HG03342 (cell line): ENCODE results near the gene SOX8.
"Not testable (repeated sequence)": the region's sequence is repeated elsewhere in the genome, so short reads cannot be mapped to it uniquely, and the experiment has no call there.

Source experiments
- ATAC-seq: cut with Tn5 transposase; IDR thresholded peaks from one replicate; pipeline ENCODE4 v1.9.1; 2021; ENCODE audit warnings: mild to moderate bottlenecking, moderate library complexity; ENCODE audit not compliant: unreplicated experiment

Gene SOX8

DNA sequence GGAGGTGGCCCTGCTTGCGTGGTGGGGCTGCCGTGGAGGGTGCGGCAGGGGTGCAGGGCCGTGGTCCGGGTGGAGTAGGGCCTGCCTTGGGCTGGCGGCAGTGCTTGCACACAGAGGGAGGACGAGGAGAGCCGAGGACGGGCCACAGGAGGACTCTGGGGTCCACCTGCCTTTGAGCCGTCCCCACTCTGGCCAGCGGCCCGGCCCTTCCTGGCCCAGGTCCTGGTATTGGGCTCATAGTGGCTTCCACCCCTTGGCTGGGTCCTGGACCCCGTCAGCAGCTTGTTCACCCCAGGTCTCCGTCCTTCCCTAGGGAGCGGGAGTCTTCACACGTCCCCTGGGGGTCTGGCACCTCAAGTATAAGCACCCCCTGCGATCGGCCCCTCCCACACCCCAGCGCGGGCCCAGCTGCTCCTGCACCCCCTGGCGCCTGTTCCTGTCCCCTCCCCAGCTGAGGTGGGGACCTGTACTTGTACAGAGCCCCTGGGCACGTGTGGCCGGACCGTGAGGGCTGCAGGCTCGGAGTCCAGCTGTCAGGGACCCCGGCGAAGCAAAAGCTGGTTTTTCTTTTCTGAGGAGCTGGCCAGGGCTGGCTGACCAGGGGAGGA, 40.1 kb downstream of the SOX8 start:
- ATAC-seq, result no peak

DNA sequence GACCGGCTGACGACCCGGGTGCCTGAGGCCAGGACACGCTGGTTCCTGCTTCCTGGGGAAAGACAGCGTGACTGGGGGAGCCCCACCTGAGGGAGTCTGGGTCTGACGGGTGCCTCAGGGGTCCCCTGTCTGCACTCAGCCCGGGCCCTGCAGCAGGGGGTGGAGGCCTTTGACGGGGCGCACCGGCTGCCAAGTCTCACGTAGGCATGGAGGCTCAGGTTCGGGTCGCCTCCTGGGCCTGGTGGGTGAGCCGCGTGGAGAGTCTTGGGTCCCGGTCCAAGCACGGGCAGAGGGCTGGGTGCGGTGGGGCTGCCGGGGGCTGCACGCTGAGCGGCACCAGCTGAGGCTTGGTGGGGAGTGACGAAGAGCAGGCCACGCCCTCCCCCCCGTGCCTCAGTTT, 40.9 kb downstream of the SOX8 start:
- ATAC-seq, result no peak

GRCh38 chr16:1024138-1024537, 42.6 kb downstream of the SOX8 start:
- ATAC-seq, result no peak

DNA sequence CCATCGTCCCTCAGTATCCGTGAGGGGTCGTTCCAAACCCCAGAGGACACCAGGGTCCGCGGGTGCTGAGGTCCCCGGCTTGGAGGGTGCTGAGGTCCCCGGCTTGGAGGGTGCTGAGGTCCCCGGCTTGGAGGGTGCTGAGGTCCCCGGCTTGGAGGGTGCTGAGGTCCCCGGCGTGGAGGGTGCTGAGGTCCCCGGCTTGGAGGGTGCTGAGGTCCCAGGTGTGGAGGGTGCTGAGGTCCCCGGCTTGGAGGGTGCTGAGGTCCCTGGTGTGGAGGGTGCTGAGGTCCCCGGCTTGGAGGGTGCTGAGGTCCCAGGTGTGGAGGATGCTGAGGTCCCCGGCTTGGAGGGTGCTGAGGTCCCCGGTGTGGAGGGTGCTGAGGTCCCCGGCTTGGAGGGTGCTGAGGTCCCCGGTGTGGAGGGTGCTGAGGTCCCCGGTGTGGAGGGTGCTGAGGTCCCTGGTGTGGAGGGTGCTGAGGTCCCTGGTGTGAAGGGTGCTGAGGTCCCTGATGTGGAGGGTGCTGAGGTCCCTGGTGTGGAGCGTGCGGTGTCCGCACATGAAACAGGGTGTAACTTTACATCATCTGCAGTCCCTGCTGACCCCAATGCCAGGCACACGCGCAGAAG, 43.7 kb downstream of the SOX8 start:
- ATAC-seq, result not testable (repeated sequence)

- ATAC-seq, result no peak
Measured at GRCh38 chr16:1026057-1026783, 44.6 kb downstream of the SOX8 start.

DNA sequence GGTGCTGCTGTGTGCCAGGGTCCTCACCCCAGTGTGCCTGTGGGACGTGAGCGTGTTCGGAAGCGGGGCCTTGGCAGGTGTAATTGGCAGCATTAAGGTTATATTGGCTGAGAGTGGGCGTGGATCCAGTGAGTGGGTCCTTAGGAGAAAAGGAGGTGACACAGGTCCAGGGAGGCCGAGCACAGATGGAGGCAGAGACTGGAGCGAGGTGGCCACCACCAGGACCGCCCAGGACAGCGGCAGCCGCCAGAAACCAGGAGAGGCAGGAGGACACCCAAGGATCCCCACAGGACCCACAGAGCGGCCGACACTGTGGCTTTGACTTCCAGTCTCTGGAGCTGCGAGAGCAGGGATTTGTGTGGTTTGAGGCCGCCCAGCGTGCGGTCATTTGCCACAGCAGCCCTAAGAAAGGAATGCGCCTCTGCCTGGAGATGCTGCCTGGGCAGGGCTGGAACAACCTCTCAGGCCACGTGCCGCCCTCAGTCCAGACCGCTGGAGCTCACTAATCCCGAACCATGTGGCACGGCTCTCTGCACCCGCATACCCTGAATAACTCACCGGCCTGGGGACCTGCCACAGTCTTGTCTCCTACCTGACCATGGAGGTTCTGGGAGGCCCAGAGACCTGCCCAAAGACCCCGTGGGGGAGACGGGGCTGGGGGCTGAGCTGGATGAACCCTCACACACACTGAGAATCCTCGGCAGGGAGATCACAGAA, 45.4 kb downstream of the SOX8 start:
- ATAC-seq, result no peak

DNA sequence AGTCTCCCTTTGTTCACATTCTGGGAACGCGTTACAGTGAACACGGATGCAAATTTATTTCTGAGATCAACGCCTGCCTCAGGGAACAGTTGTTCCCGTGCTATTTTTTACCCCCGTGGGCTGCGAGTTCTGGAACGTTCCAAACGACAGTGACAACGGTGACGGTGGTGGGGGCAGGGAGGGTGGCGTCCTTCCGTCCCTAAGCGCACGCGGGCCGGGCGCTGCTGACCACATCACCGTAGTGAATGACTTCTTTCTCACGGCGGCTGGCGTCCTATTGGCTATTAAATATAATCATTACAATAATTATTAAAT, 45.9 kb downstream of the SOX8 start:
- ATAC-seq, result no peak

GRCh38 chr16:1028056-1028455, 46.5 kb downstream of the SOX8 start:
- ATAC-seq, result no peak

DNA sequence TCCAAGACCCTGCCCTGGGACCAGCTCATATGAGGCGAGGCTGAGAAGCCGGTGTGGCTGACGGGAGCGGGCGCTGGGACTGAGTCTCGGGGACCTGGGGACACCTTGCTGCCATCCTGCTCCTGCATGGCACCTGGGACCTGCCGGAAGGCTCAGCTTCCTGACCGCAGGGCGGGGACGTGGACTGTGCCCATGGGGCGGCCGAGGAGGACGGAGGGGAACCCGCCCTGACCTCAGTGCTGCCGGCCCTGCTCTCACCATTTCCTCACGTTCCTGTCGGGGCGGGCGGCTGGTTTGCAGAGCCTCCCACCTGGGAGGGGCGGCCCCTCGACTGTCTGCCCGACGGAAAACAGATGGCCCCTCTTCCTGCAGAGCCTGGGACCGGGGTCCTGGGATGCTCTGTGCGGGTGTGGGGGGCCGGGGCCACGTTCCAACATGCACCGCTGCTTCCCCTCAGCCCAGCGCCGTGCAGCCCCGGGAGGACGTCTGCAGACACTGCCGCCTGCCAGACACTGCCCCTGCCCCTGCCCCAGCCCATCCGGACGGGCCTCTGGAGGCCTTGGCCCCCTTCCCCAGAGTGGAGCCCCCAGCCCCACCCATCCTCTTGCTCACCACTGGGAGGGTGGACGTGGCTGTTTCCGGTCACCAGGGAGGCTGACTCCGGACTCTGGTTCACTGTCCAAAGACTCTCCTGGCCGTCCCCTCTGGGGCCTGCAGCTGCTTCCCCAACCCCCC, 47.1 kb downstream of the SOX8 start:
- ATAC-seq, result no peak

DNA sequence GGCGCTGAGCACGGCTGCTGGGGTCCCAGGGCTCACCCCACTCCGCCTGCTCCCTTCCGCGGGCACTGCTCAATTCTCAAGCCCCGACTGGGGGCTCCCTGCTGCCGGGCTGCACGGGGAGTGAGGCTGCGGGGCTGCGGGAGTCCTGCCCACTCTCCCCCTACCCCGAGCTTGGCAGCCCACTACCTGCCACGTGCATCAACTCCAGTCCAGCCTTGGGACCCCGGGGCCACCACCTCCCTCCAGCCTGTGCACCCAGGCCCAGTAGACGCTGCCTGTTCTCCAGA, 47.6 kb downstream of the SOX8 start:
- no peak for ATAC-seq

GRCh38 chr16:1030473-1030901, 48.9 kb downstream of the SOX8 start:
- ATAC-seq, result no peak

DNA sequence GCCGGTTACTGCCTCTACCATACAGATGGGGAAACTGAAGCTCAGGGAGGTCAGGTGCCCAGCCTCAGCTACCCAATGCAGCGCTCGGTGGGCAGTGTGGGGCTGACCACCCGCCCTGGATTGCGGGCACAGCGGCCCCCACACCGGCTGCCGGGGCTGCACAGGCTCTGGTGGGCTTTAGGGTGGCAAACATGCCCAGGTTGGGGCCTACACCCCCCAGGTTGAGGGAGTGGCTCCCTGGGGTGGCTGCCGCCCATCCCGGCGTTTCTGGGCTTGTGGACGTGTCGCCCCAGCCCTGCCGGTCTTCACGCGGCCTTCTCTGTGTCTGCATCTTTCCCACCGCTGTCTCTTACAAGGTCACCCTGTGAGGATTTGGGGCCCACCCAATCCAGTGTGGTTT, 50.1 kb downstream of the SOX8 start:
- no peak for ATAC-seq

DNA sequence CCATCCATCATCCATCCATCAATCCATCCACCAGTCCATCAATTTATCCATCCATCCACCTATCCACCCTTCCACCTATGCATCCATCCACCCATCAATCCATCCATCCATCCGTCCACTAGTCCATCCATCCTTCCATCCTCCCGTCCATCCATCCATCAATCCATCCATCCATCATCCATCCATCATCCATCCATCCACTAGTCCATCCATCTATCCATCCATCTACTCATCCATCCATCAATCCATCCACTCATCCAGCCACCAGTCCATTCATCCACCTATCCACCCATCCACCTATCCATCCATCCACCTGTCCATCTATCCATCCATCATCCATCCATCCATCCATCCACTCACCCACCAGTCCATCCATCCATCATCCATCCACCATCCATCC, 51.0 kb downstream of the SOX8 start:
- no peak for ATAC-seq

DNA sequence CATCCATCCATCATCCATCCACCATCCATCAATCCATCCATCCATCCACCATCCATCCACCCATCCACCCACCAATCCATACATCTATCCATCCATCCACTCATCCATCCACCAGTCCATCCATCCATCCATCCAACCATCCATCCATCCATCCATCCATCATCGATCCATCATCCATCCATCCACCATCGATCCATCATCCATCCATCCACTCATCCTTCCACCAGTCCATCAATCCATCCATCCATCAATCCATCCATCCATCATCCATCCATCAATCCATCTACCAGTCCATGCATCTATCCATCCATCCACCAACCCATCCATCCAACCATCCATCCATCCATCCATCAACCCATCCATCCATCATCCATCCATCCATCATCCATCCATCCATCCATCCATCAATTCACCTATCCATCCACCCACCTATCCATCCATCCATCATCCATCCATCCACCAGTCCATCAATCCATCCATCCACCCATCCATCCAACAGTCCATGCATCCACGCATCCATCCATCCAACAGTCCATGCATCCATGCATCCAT, 51.6 kb downstream of the SOX8 start:
- no peak for ATAC-seq

- ATAC-seq, result no peak
Measured at GRCh38 chr16:1034230-1035065, 52.9 kb downstream of the SOX8 start.

GRCh38 chr16:1035066-1035415, 53.5 kb downstream of the SOX8 start:
- ATAC-seq, result no peak

- ATAC-seq, result no peak
Measured at GRCh38 chr16:1036166-1036565, 54.6 kb downstream of the SOX8 start.
